Measurements from ENCODE around the gene ACACB.

DNA sequence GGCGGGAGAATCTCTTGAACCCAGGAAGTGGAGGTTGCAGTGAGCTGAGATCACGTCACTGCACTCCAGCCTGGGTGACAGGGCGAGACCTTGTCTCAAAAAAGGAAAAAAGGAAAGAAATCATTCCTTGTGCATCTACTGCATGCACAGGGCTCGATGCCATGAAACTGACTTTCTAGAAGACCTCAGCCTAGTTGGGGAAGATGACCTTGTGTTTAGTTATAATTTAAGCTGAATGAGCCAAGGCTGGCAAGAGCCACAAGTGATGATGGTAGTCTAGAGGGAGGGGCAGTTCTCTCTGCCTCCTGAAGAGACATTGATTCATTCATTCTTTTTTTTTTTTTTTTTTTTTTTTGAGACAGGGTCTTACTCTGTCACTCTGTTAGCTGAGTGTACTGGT lies 24.2 kb downstream of the ACACB start:
- TF ChIP-seq GATA2 (IDR thresholded peaks at IDR 0.05; ENCODE audit: low read depth, low read length) (no peak), GATA3 (IDR thresholded peaks at IDR 0.05; ENCODE audit: low read depth, low read length) (no peak)

All from SH-SY5Y (cell line).